WERI-Rb-1 (cell line): ENCODE data around the gene DBT.
"Not testable (repeated sequence)": the region's sequence is repeated elsewhere in the genome, so short reads cannot be mapped to it uniquely, and the experiment has no call there.

ENCODE experiments used
- DNase-seq: peaks from one replicate; pipeline ENCODE4 v3.0.0-alpha.2; 2020
- H3K27ac ChIP-seq: fragments of 250-450 bp; sonication (Bioruptor Pico); 2 replicates; pipeline ENCODE4 v1.5.1; 2020; ENCODE audit warnings: mild to moderate bottlenecking, moderate library complexity
- H3K27me3 ChIP-seq: fragments of 250-450 bp; sonication (Bioruptor Pico); 2 replicates; pipeline ENCODE4 v1.5.1; 2021; ENCODE audit warnings: mild to moderate bottlenecking, low read depth, moderate library complexity; ENCODE audit not compliant: insufficient read depth, severe bottlenecking
- H3K36me3 ChIP-seq: fragments of 250-450 bp; sonication (Bioruptor Pico); 2 replicates; pipeline ENCODE4 v1.5.1; 2020; ENCODE audit warnings: mild to moderate bottlenecking, moderate library complexity
- H3K4me3 ChIP-seq: 2 replicates; pipeline ENCODE4 v1.5.1; 2011; ENCODE audit warnings: low read depth, mild to moderate bottlenecking, control low read depth, low read length
- H3K9me3 ChIP-seq: fragments of 250-450 bp; sonication (Bioruptor Pico); 2 replicates; pipeline ENCODE4 v1.5.1; 2021; ENCODE audit warnings: mild to moderate bottlenecking, moderate library complexity; ENCODE audit not compliant: severe bottlenecking
- CTCF ChIP-seq: IDR thresholded peaks from 2 replicates; pipeline ENCODE4 v1.5.1; 2011; ENCODE audit warnings: low read depth, mild to moderate bottlenecking, control low read depth, inconsistent platforms, low read length

DBT gene

GRCh38 chr1:100268202-100268601 is 18.6 kb upstream of the DBT start:
- no peak for TF ChIP-seq CTCF
- DNase-seq: no peak
- Histone ChIP-seq H3K4me3 (no peak overlapping the region), H3K27me3 (no peaks in the 10 kb centered on the region), H3K27ac (no peak overlapping the region), H3K36me3 (peaks cover 48% of the 10 kb centered on the region), H3K9me3 (peaks cover 4% of the 10 kb centered on the region)

GRCh38 chr1:100267284-100267683 is 17.6 kb upstream of the DBT start:
- H3K27ac ChIP-seq: no peak overlapping the region
- 0 out of 2 replicates have a peak overlapping the region, but pooled peaks have one; percentile 87 for H3K4me3 ChIP-seq
- peaks cover 40% of the 10 kb centered on the region for H3K36me3 ChIP-seq

GRCh38 chr1:100266741-100267140 is 17.1 kb upstream of the DBT start:
- TF ChIP-seq CTCF: no peak
- Histone ChIP-seq H3K36me3 (peaks cover 35% of the 10 kb centered on the region), H3K27ac (peak overlapping the region; percentile 78), H3K4me3 (peak overlapping the region; percentile 87), H3K9me3 (peaks cover 4% of the 10 kb centered on the region), H3K27me3 (no peaks in the 10 kb centered on the region)
- DNase-seq: no peak

More at GRCh38 chr1:100267284-100267683, 17.6 kb upstream of the DBT start:
- no peak for TF ChIP-seq CTCF
- no peaks in the 10 kb centered on the region for H3K27me3 ChIP-seq
- no peak for DNase-seq
- H3K9me3 ChIP-seq: peaks cover 4% of the 10 kb centered on the region

- Histone ChIP-seq H3K36me3 (peaks cover 30% of the 10 kb centered on the region), H3K27ac (peak within 1 kb of the TSS; percentile 78), H3K4me3 (peak within 1 kb of the TSS; percentile 87), H3K9me3 (peaks cover 4% of the 10 kb centered on the region), H3K27me3 (no peaks in the 10 kb centered on the region)
- DNase-seq: peak; percentile 95
- TF ChIP-seq CTCF: no peak
These were observed 16.5 kb upstream of the DBT start, which contains the start of gene RTCA for GRCh38 chr1:100265931-100266740. RTCA (plus strand) TSS chr1:100266216; CDS start chr1:100266376, 160 bp downstream.

- peaks cover 4% of the 10 kb centered on the region for H3K9me3 ChIP-seq
- TF ChIP-seq CTCF: no peak
- peak overlapping the region; percentile 87 for H3K4me3 ChIP-seq
- peak overlapping the region; percentile 78 for H3K27ac ChIP-seq
- H3K36me3 ChIP-seq: peaks cover 24% of the 10 kb centered on the region
- H3K27me3 ChIP-seq: no peaks in the 10 kb centered on the region
- DNase-seq: no peak
These were observed 15.9 kb upstream of the DBT start for GRCh38 chr1:100265562-100265930.

GRCh38 chr1:100264081-100264480 is 14.4 kb upstream of the DBT start:
- H3K4me3 ChIP-seq, H3K27ac ChIP-seq, DNase-seq, H3K27me3 ChIP-seq, H3K9me3 ChIP-seq: not testable (repeated sequence)
- peaks cover 12% of the 10 kb centered on the region for H3K36me3 ChIP-seq
